Neural progenitor cell (in vitro differentiated cells): Measurements from ENCODE around the gene SPDYE2B.
"Not testable (repeated sequence)": the region's sequence is repeated elsewhere in the genome, so short reads cannot be mapped to it uniquely, and the experiment has no call there.

Experiments
- EZH2 ChIP-seq: fragments of 200-600 bp; sonication (generic); IDR thresholded peaks from 2 replicates; pipeline ENCODE4 v1.6.1; 2017; ENCODE audit warnings: antibody characterized with exemption, mild to moderate bottlenecking, moderate library complexity
- EZH2phosphoT487 ChIP-seq: fragments of 200-600 bp; sonication (generic); IDR thresholded peaks from 2 replicates; pipeline ENCODE4 v1.6.1; 2017; ENCODE audit warnings: antibody characterized with exemption
- TF ChIP-seq, protein P1 (sequence below): fragments of 200-600 bp; sonication (generic); IDR thresholded peaks from 2 replicates; pipeline ENCODE4 v1.5.1; 2017; ENCODE audit warnings: antibody characterized with exemption, mild to moderate bottlenecking

DNA sequence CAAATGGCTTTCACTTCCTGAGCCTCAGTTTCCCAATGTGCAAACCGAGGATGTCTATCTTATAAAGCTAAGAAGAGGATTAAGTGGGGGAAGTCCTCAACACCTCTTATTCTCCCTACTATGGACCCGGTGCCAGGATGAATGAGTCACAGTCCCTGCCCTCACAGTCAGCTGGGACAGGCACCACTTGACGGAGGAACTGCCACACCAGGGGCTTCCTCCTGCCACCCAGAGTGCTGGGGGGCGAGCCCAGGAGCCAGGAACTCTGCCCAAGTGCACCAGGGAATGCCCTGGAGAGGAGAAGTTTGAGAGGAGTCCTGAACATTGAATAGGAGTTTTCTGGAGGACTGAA, 35.8 kb upstream of the SPDYE2B start:
- TF ChIP-seq, protein P1, sequence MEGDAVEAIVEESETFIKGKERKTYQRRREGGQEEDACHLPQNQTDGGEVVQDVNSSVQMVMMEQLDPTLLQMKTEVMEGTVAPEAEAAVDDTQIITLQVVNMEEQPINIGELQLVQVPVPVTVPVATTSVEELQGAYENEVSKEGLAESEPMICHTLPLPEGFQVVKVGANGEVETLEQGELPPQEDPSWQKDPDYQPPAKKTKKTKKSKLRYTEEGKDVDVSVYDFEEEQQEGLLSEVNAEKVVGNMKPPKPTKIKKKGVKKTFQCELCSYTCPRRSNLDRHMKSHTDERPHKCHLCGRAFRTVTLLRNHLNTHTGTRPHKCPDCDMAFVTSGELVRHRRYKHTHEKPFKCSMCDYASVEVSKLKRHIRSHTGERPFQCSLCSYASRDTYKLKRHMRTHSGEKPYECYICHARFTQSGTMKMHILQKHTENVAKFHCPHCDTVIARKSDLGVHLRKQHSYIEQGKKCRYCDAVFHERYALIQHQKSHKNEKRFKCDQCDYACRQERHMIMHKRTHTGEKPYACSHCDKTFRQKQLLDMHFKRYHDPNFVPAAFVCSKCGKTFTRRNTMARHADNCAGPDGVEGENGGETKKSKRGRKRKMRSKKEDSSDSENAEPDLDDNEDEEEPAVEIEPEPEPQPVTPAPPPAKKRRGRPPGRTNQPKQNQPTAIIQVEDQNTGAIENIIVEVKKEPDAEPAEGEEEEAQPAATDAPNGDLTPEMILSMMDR: not testable (repeated sequence)
- TF ChIP-seq EZH2, EZH2phosphoT487: not testable (repeated sequence)
